Prostate gland (tissue), 2 donors: ENCODE measurements around the gene IL32. TPM values are rescaled to one million over a fixed set of nuclear protein-coding genes. Genes with fewer than 3 reads are reported as not detected.

ENCODE experiments used
- DNase-seq: peaks from one replicate; pipeline ENCODE4 v3.0.0-alpha.2; 2019; ENCODE audit warnings: low spot score
- H3K27ac ChIP-seq, 2 donors: fragments of 200-600 bp; sonication (generic); 2 replicates each; pipeline ENCODE4 v1.5.1; 2017 to 2019
- H3K27me3 ChIP-seq: fragments of 200-600 bp; sonication (generic); replicated peaks from 2 replicates; pipeline ENCODE4 v1.5.1; 2019; ENCODE audit not compliant: insufficient read depth
- H3K36me3 ChIP-seq, 2 donors: fragments of 200-600 bp; sonication (generic); 1 replicate in 1 of 2; 2 replicates in 1 of 2; pipeline versions ENCODE4 v1.5.1 to v1.8.1; 2017 to 2019
- H3K4me1 ChIP-seq: fragments of 200-600 bp; sonication (generic); replicated peaks from 2 replicates; pipeline ENCODE4 v1.5.1; 2019
- H3K4me3 ChIP-seq, 2 donors: fragments of 200-600 bp; sonication (generic); 2 replicates each; pipeline ENCODE4 v1.5.1; 2017 to 2019
- H3K9me3 ChIP-seq: fragments of 200-600 bp; sonication (generic); 2 replicates; pipeline ENCODE4 v1.5.1; 2017
- POLR2A ChIP-seq: fragments of 450-650 bp; IDR thresholded peaks from one replicate; pipeline ENCODE4 v1.6.1; 2016; ENCODE audit warnings: antibody characterized with exemption, mild to moderate bottlenecking
- POLR2AphosphoS5 ChIP-seq: sonication (generic); formaldehyde crosslinking; IDR thresholded peaks from one replicate; pipeline ENCODE4 v1.6.1; 2017; ENCODE audit warnings: antibody characterized with exemption
- WGBS: methylation state at CpG from one replicate; pipeline ENCODE4 v1.1.5; 2018; 5-methylcytosine and 5-hydroxymethylcytosine counted together
- intact Hi-C: fragments of 100-400 bp; cut with DNase I; formaldehyde crosslinking; loops from one replicate; pipeline ENCODE4 v1.14.2; 2022
- small RNA-seq, 2 donors: library from RNA; depleted of rRNA; stranded (forward); fragments of <200 nt; gene quantifications; one replicate each; pipeline ENCODE3, GENCODE V24; 2016
- total RNA-seq, 2 donors: library from RNA; depleted of rRNA; stranded (reverse); fragments of >200 nt; gene quantifications; one replicate each; pipeline ENCODE4 v1.1.0, GENCODE V29; 2016
- TF ChIP-seq, protein P1 (sequence below), 4 experiments: fragments of 200-600 bp in 2 of 4; fragments of 450-650 bp in 2 of 4; sonication (generic) in 2 of 4; IDR thresholded peaks; 1 replicate in 3 of 4; 2 replicates in 1 of 4; pipeline ENCODE4 v1.5.1; 2016 to 2019; ENCODE audit warnings: antibody characterized with exemption in 4 of 4, mild to moderate bottlenecking in 2 of 4, moderate library complexity in 2 of 4

Gene IL32
- total RNA-seq, 2 donors from 2014 or later = 13.5 to 33.3 TPM

DNA sequence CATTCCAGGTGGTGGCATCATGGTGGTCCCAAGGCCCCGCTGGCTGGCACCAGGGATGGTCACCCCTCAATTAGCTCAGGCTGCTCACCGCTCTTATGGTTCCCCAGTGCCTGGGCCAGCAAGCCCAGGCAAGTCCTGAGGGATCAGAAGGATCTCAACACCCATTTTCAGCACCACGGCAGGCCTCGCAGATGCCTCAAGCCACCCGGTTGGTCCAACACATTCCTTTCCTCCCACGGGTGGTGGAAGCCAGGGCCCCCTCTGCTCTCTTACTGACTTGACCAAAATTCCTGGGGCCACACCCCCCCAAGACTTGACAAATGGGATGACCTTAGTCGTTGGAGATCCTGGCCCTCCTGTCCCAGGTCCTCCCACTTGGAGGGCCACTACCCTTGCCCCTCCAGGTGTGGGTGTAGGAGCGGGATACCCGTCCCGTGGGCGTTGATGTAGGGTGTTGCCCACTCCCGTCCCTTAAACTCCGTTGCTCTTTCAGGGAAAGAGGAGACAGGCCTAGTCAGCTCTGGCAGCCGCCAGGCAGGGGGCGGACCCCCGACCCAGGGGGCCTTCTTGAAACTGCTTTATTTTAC, 52.9 kb downstream of the IL32 start:
- Histone ChIP-seq H3K4me3 (no peak overlapping the region), H3K9me3 (no peaks in the 10 kb centered on the region), H3K27ac (no peak overlapping the region), H3K36me3 (peaks cover 6% of the 10 kb centered on the region in 2 donors), H3K4me1 (peaks cover 4% of the 10 kb centered on the region), H3K27me3 (no peaks in the 10 kb centered on the region)
- WGBS = 81% methylated on average over 16 of the region's 16 CpGs
- TF ChIP-seq, protein P1, sequence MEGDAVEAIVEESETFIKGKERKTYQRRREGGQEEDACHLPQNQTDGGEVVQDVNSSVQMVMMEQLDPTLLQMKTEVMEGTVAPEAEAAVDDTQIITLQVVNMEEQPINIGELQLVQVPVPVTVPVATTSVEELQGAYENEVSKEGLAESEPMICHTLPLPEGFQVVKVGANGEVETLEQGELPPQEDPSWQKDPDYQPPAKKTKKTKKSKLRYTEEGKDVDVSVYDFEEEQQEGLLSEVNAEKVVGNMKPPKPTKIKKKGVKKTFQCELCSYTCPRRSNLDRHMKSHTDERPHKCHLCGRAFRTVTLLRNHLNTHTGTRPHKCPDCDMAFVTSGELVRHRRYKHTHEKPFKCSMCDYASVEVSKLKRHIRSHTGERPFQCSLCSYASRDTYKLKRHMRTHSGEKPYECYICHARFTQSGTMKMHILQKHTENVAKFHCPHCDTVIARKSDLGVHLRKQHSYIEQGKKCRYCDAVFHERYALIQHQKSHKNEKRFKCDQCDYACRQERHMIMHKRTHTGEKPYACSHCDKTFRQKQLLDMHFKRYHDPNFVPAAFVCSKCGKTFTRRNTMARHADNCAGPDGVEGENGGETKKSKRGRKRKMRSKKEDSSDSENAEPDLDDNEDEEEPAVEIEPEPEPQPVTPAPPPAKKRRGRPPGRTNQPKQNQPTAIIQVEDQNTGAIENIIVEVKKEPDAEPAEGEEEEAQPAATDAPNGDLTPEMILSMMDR (IDR thresholded peaks at IDR 0.05) = no peak
- TF ChIP-seq POLR2A = no peak
- TF ChIP-seq POLR2AphosphoS5 = no peak
- intact Hi-C loops = no loop called here
- no peak for DNase-seq

DNA sequence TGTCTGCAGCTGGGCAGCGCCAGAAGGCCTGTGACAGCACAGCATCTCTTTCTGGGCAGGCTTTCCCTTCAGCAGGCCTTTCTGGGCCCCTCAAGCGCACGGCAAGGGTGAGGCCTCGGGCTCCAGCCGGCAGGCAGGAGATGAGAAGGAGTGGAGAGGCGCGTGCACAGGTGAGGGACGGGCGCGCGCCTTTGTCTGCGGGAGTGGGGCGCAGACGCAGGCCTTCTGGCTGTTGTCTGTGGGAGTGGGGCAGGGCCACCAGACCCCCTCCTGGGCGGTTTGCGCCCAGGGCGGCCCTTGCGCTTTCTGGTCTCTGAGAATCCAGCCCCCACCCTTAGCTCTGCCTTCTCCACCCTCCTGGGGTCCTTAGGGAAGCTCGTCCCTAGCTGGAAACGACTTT, 53.4 kb downstream of the IL32 start:
- Histone ChIP-seq H3K4me1 (peaks cover 5% of the 10 kb centered on the region), H3K27me3 (no peaks in the 10 kb centered on the region), H3K9me3 (no peaks in the 10 kb centered on the region), H3K36me3 (peaks cover 6% of the 10 kb centered on the region in 2 donors), H3K27ac (no peak overlapping the region), H3K4me3 (no peak overlapping the region)
- DNase-seq = no peak
- intact Hi-C loops = no loop called here
- WGBS = 93% methylated on average over 20 of the region's 20 CpGs
- TF ChIP-seq POLR2AphosphoS5 (no peak), POLR2A (no peak)
- TF ChIP-seq, protein P1 (IDR thresholded peaks at IDR 0.05) = no peak

Small RNAs within 50 kb of the gene (small RNA-seq; reads per million reads assigned to genes)
- 0.09 to 0.30 reads per million in 2 donors for gene RNU1-22P

Other genes with a start within 250 kb of the IL32 start
- gene PRSS21, start 248.4 kb upstream of the IL32 start, total RNA-seq = 10 to 100 TPM; 33.5 to 50.6 TPM
- gene ZG16B, start 235.3 kb upstream of the IL32 start, total RNA-seq = 100 to 1,000 TPM in 1 of 2 donors, 10 to 100 TPM in 1; 37.1 to 268 TPM
- 10 to 100 TPM; 18.6 to 30.9 TPM for gene PRSS22, start 207.5 kb upstream of the IL32 start, total RNA-seq
- gene FLYWCH2, start 182.4 kb upstream of the IL32 start, total RNA-seq = 100 to 1,000 TPM in 1 of 2 donors, 10 to 100 TPM in 1; 78.8 to 150 TPM
- 10 to 100 TPM; 53.0 to 55.6 TPM for gene FLYWCH1, start 153.7 kb upstream of the IL32 start, total RNA-seq
- gene KREMEN2, start 101.4 kb upstream of the IL32 start, total RNA-seq = 1 to 10 TPM; 1.4 to 4.0 TPM
- 10 to 100 TPM in 1 of 2 donors, 1 to 10 TPM in 1; 9.1 to 25.1 TPM for gene PAQR4, start 96.3 kb upstream of the IL32 start, total RNA-seq
- gene PKMYT1, start 85.2 kb upstream of the IL32 start, total RNA-seq = 10 to 100 TPM in 1 of 2 donors, 1 to 10 TPM in 1; 4.1 to 25.5 TPM
- gene CLDN9, start 52.7 kb upstream of the IL32 start, total RNA-seq = under 1 TPM in 1 of 2 donors, not detected in 1; 0.91 TPM
- gene CLDN6, start 47.5 kb upstream of the IL32 start, total RNA-seq = under 1 TPM in 1 of 2 donors, not detected in 1; 0.14 TPM
- gene TNFRSF12A, start 45.3 kb upstream of the IL32 start, total RNA-seq = 10 to 100 TPM; 57.4 to 59.0 TPM
- 10 to 100 TPM; 52.4 to 67.0 TPM for gene HCFC1R1, start 41.7 kb upstream of the IL32 start, total RNA-seq
- gene THOC6, start 41.6 kb upstream of the IL32 start, total RNA-seq = 10 to 100 TPM; 22.9 to 28.0 TPM
- gene BICDL2, start 28.7 kb upstream of the IL32 start, total RNA-seq = 10 to 100 TPM; 54.6 to 59.6 TPM
- gene MMP25, start 19.1 kb upstream of the IL32 start, total RNA-seq = 1 to 10 TPM in 1 of 2 donors, under 1 TPM in 1; 0.74 to 1.4 TPM
- under 1 TPM in 1 of 2 donors, not detected in 1; 0.57 TPM for gene ZSCAN10, start 33.7 kb downstream of the IL32 start, total RNA-seq
- gene ZNF205, start 46.9 kb downstream of the IL32 start, total RNA-seq = 10 to 100 TPM; 20.9 to 27.0 TPM
- gene ZNF213, start 69.4 kb downstream of the IL32 start, total RNA-seq = 10 to 100 TPM; 18.4 to 28.1 TPM
- not detected for gene OR1F1, start 122.6 kb downstream of the IL32 start, total RNA-seq
- 10 to 100 TPM in 1 of 2 donors, 1 to 10 TPM in 1; 8.2 to 18.6 TPM for gene ZNF200, start 169.5 kb downstream of the IL32 start, total RNA-seq
- gene MEFV, start 191.0 kb downstream of the IL32 start, total RNA-seq = 1 to 10 TPM in 1 of 2 donors, under 1 TPM in 1; 0.77 to 5.9 TPM
- gene ZNF263, start 217.9 kb downstream of the IL32 start, total RNA-seq = 10 to 100 TPM; 51.2 to 88.8 TPM
- 10 to 100 TPM in 1 of 2 donors, 1 to 10 TPM in 1; 4.4 to 15.5 TPM for gene TIGD7, start 239.8 kb downstream of the IL32 start, total RNA-seq
- 10 to 100 TPM; 34.9 to 41.5 TPM for gene ZNF75A, start 239.9 kb downstream of the IL32 start, total RNA-seq